Stimulated activated CD4-positive, alpha-beta T cell treated with anti-CD3 and anti-CD28 coated beads, Interleukin-4, amount 100 ng/mL, for 24 hours (primary cell): ENCODE data around the gene FAM107B.

Experiments
- DNase-seq: peaks from one replicate; pipeline ENCODE4 v3.0.0-alpha.2; 2020

The FAM107B gene

GRCh38 chr10:14478201-14478600, 296.5 kb downstream of the FAM107B start:
- DNase-seq: no peak

- no peak for DNase-seq
These were observed 297.3 kb downstream of the FAM107B start for GRCh38 chr10:14477408-14477710.

- DNase-seq: no peak
These were observed 297.9 kb downstream of the FAM107B start for GRCh38 chr10:14476641-14477407.

- DNase-seq: no peak
These were observed 298.7 kb downstream of the FAM107B start for GRCh38 chr10:14476006-14476405.

GRCh38 chr10:14474656-14475055, 300.0 kb downstream of the FAM107B start:
- DNase-seq: no peak

GRCh38 chr10:14470920-14471319, 303.8 kb downstream of the FAM107B start:
- DNase-seq: no peak

- DNase-seq: no peak
These were observed 306.0 kb downstream of the FAM107B start for GRCh38 chr10:14468726-14469125.
